DOHH2 (cell line): Measurements from ENCODE around the gene MAN1C1.

ENCODE experiments used
- H3F3A ChIP-seq: fragments of 200-600 bp; sonication (generic), shearing (Covaris generic); 2 replicates; pipeline ENCODE4 v1.6.0; 2016; ENCODE audit warnings: antibody characterized with exemption, mild to moderate bottlenecking; ENCODE audit not compliant: control insufficient read depth, insufficient read depth
- H3K27ac ChIP-seq: fragments of 200-600 bp; sonication (generic); 2 replicates; pipeline ENCODE4 v1.5.1; 2014; ENCODE audit warnings: low read depth, mild to moderate bottlenecking, low read length, moderate library complexity
- H3K27me3 ChIP-seq: fragments of 200-600 bp; sonication (generic); 2 replicates; pipeline ENCODE4 v1.6.1; 2014; ENCODE audit warnings: mild to moderate bottlenecking, low read length, mixed read lengths; ENCODE audit not compliant: control insufficient read depth
- H3K36me3 ChIP-seq: fragments of 200-600 bp; sonication (generic); 2 replicates; pipeline ENCODE4 v1.6.1; 2014; ENCODE audit warnings: mild to moderate bottlenecking, low read length, moderate library complexity, mixed read lengths; ENCODE audit not compliant: control insufficient read depth
- H3K4me1 ChIP-seq: fragments of 200-600 bp; sonication (generic); 2 replicates; pipeline ENCODE4 v1.6.1; 2014; ENCODE audit warnings: mild to moderate bottlenecking, low read length, mixed read lengths; ENCODE audit not compliant: control insufficient read depth
- H3K4me2 ChIP-seq: fragments of 200-600 bp; sonication (generic); 2 replicates; pipeline ENCODE4 v1.6.0; 2014; ENCODE audit warnings: mild to moderate bottlenecking, low read length, moderate library complexity
- H3K4me3 ChIP-seq: fragments of 200-600 bp; sonication (generic); 2 replicates; pipeline ENCODE4 v1.5.1; 2014; ENCODE audit warnings: mild to moderate bottlenecking, low read length, mixed read lengths
- H3K79me2 ChIP-seq: fragments of 200-600 bp; sonication (generic); 2 replicates; pipeline ENCODE4 v1.6.1; 2014; ENCODE audit warnings: mild to moderate bottlenecking, low read length, mixed read lengths; ENCODE audit not compliant: control insufficient read depth
- H3K9me2 ChIP-seq: fragments of 200-600 bp; sonication (generic); replicated peaks from 2 replicates; pipeline ENCODE4 v1.6.1; 2014; ENCODE audit warnings: mild to moderate bottlenecking, low read length, mixed read lengths; ENCODE audit not compliant: control insufficient read depth
- H3K9me3 ChIP-seq: fragments of 200-600 bp; sonication (generic); 2 replicates; pipeline ENCODE4 v1.6.1; 2014; ENCODE audit warnings: antibody characterized with exemption, low read length, mixed read lengths; ENCODE audit not compliant: control insufficient read depth, insufficient read depth
- H4K20me1 ChIP-seq: fragments of 200-600 bp; sonication (generic); 2 replicates; pipeline ENCODE4 v1.6.0; 2014; ENCODE audit warnings: low read depth, mild to moderate bottlenecking, antibody characterized with exemption, low read length, moderate library complexity; ENCODE audit not compliant: control insufficient read depth, insufficient read depth
- CTCF ChIP-seq: fragments of 200-600 bp; sonication (generic); IDR thresholded peaks from one replicate; pipeline ENCODE4 v1.5.1; 2014; ENCODE audit warnings: antibody characterized with exemption, mild to moderate bottlenecking, low read depth, low read length; ENCODE audit not compliant: poor library complexity, severe bottlenecking
- EZH2phosphoT487 ChIP-seq: fragments of 200-600 bp; sonication (generic); IDR thresholded peaks from 2 replicates; pipeline ENCODE4 v1.6.1; 2017; ENCODE audit warnings: borderline replicate concordance, mild to moderate bottlenecking, antibody characterized with exemption, low read length, moderate library complexity, mixed read lengths

MAN1C1 gene

GRCh38 chr1:25673962-25674806 is 57.6 kb downstream of the MAN1C1 start:
- no peaks in the 10 kb centered on the region for H3K9me2 ChIP-seq
- no peaks in the 10 kb centered on the region; the same call in 1 of the 2 replicates for H4K20me1 ChIP-seq
- no peaks in the 10 kb centered on the region for H3K9me3 ChIP-seq
- H3K36me3 ChIP-seq = no peaks in the 10 kb centered on the region
- peaks cover 39% of the 10 kb centered on the region for H3K27me3 ChIP-seq
- H3K4me3 ChIP-seq = no peak overlapping the region
- no peaks in the 10 kb centered on the region for H3K79me2 ChIP-seq
- no peak overlapping the region for H3K27ac ChIP-seq
- TF ChIP-seq EZH2phosphoT487 (no peak), CTCF (no peak)
- H3F3A ChIP-seq = no peaks in the 10 kb centered on the region
- no peak overlapping the region for H3K4me2 ChIP-seq
- H3K4me1 ChIP-seq = no peaks in the 10 kb centered on the region

GRCh38 chr1:25674807-25675084 is 58.2 kb downstream of the MAN1C1 start:
- Histone ChIP-seq H3F3A (no peaks in the 10 kb centered on the region), H3K4me2 (no peak overlapping the region), H3K36me3 (no peaks in the 10 kb centered on the region), H4K20me1 (no peaks in the 10 kb centered on the region; the same call in 1 of the 2 replicates), H3K4me1 (no peaks in the 10 kb centered on the region), H3K27ac (no peak overlapping the region), H3K4me3 (no peak overlapping the region), H3K79me2 (no peaks in the 10 kb centered on the region), H3K27me3 (peaks cover 40% of the 10 kb centered on the region), H3K9me3 (no peaks in the 10 kb centered on the region), H3K9me2 (no peaks in the 10 kb centered on the region)
- TF ChIP-seq CTCF = no peak
- no peak for TF ChIP-seq EZH2phosphoT487

GRCh38 chr1:25675729-25676476 is 59.3 kb downstream of the MAN1C1 start:
- H3K9me2 ChIP-seq = no peaks in the 10 kb centered on the region
- no peak overlapping the region for H3K4me3 ChIP-seq
- H3F3A ChIP-seq = no peaks in the 10 kb centered on the region
- no peaks in the 10 kb centered on the region for H3K79me2 ChIP-seq
- H3K9me3 ChIP-seq = no peaks in the 10 kb centered on the region
- TF ChIP-seq CTCF (no peak), EZH2phosphoT487 (no peak)
- no peaks in the 10 kb centered on the region for H3K4me1 ChIP-seq
- no peak overlapping the region for H3K27ac ChIP-seq
- H3K27me3 ChIP-seq = peaks cover 40% of the 10 kb centered on the region
- H3K36me3 ChIP-seq = no peaks in the 10 kb centered on the region
- no peaks in the 10 kb centered on the region; the same call in 1 of the 2 replicates for H4K20me1 ChIP-seq
- H3K4me2 ChIP-seq = no peak overlapping the region
